ENCODE data around the gene OR52E1. TPM values are rescaled to one million over a fixed set of nuclear protein-coding genes. Genes with fewer than 3 reads are reported as not detected.

The OR52E1 gene
- total RNA-seq, 3 donors from 2014 or later: not detected

- DNase-seq (no peak), ATAC-seq (no peak)
- no peaks in the 10 kb centered on the region for H3K9me3 Mint-ChIP-seq
- H3K36me3 Mint-ChIP-seq (ENCODE audit: insufficient read depth): no peaks in the 10 kb centered on the region
- no peaks in the 10 kb centered on the region for H3K4me1 Mint-ChIP-seq (ENCODE audit: low read depth)
- H3K4me3 Mint-ChIP-seq: no peak overlapping the region
- no peaks in the 10 kb centered on the region for H3K27me3 Mint-ChIP-seq (ENCODE audit: low read depth)
Observed at GRCh38 chr11:5088556-5088955, 19.2 kb downstream of the OR52E1 start.

GRCh38 chr11:5090668-5091067 lies 21.3 kb downstream of the OR52E1 start:
- DNase-seq (no peak), ATAC-seq (no peak)
- no peaks in the 10 kb centered on the region for H3K9me3 Mint-ChIP-seq
- no peak overlapping the region for H3K4me3 Mint-ChIP-seq
- no peaks in the 10 kb centered on the region for H3K27me3 Mint-ChIP-seq (ENCODE audit: low read depth)
- no peaks in the 10 kb centered on the region for H3K36me3 Mint-ChIP-seq (ENCODE audit: insufficient read depth)
- H3K4me1 Mint-ChIP-seq (ENCODE audit: low read depth): no peaks in the 10 kb centered on the region

GRCh38 chr11:5092821-5093585 lies 23.6 kb downstream of the OR52E1 start:
- no peak for DNase-seq
- no peaks in the 10 kb centered on the region for H3K36me3 Mint-ChIP-seq (ENCODE audit: insufficient read depth)
- no peak overlapping the region for H3K4me3 Mint-ChIP-seq
- H3K27me3 Mint-ChIP-seq (ENCODE audit: low read depth): no peaks in the 10 kb centered on the region
- no peak for ATAC-seq
- H3K9me3 Mint-ChIP-seq: no peaks in the 10 kb centered on the region
- no peaks in the 10 kb centered on the region for H3K4me1 Mint-ChIP-seq (ENCODE audit: low read depth)

- Mint-ChIP-seq H3K9me3 (no peaks in the 10 kb centered on the region), H3K27me3 (ENCODE audit: low read depth) (peaks cover 3% of the 10 kb centered on the region)
Observed at GRCh38 chr11:5096011-5096410, 26.6 kb downstream of the OR52E1 start.

DNA sequence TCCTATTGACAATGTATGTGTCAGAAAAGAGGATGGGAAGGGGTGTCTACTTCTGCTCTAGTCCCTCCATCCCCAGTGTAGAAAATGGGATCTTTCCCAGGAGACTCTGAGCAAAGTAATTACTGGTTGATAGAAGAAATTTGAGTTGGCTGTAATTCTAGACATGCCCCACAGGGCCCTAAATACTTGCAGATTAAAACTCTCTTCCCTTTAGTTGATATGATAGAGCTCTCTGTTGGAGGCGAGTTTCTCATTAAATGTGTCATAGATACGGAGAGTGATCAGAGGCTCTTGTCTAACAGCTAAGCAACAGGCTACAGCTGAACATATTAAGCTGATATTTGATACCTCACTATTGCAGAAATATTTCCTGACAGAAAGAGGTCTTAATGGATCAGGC lies 32.9 kb downstream of the OR52E1 start:
- ATAC-seq (no peak), DNase-seq (no peak)
- no peaks in the 10 kb centered on the region for H3K4me1 Mint-ChIP-seq (ENCODE audit: low read depth)
- no peaks in the 10 kb centered on the region for H3K36me3 Mint-ChIP-seq (ENCODE audit: insufficient read depth)
- no peak overlapping the region for H3K4me3 Mint-ChIP-seq
- H3K27me3 Mint-ChIP-seq (ENCODE audit: low read depth): peaks cover 10% of the 10 kb centered on the region
- no peaks in the 10 kb centered on the region for H3K9me3 Mint-ChIP-seq

More at GRCh38 chr11:5096011-5096410, 26.6 kb downstream of the OR52E1 start:
- ATAC-seq (no peak), DNase-seq (no peak)
- Mint-ChIP-seq H3K4me3 (no peak overlapping the region), H3K4me1 (ENCODE audit: low read depth) (no peaks in the 10 kb centered on the region), H3K36me3 (ENCODE audit: insufficient read depth) (no peaks in the 10 kb centered on the region)

DNA sequence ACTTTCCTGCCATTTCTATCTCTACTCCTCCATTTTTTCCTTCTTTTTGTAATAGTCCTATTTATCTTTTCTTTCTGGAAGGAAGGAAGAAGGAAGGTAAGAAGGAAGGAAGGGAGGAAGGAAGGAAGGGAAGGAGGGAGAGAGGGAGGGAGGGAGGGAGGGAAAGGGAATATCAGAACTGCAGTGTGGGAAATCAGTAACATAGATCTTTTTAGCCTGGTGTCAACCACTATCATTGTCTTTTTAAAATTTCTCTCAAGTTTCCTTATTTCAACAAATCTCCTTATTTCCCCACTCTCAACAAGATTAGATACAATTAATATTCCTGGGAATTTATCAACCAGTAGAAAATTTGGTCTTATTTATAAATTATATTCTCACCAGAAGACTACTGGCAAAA lies 33.7 kb downstream of the OR52E1 start:
- Mint-ChIP-seq H3K9me3 (no peaks in the 10 kb centered on the region), H3K36me3 (ENCODE audit: insufficient read depth) (no peaks in the 10 kb centered on the region), H3K4me1 (ENCODE audit: low read depth) (no peaks in the 10 kb centered on the region), H3K27me3 (ENCODE audit: low read depth) (peaks cover 10% of the 10 kb centered on the region), H3K4me3 (no peak overlapping the region)
- DNase-seq: no peak
- no peak for ATAC-seq

DNA sequence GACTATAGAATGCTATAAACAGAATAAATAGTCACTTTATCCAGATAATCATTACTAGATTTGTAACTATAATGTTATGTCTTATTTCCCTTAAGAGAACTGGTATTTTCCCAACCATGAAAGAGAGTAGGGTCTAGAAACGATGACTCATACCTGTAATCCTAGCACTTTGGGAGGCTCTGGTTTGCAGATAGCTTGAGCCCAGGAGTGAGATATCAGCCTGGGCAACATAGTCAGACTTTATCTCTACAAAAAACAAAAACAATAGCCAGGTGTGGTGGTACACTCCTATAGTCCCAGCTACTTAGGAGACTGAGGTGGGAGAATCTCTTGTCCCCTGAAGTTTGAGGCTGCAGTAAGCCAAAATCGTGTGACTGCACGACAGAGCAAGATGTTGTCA lies 37.9 kb downstream of the OR52E1 start:
- ATAC-seq (no peak), DNase-seq (no peak)
- no peak overlapping the region for H3K4me3 Mint-ChIP-seq
- no peaks in the 10 kb centered on the region for H3K36me3 Mint-ChIP-seq (ENCODE audit: insufficient read depth)
- H3K9me3 Mint-ChIP-seq: no peaks in the 10 kb centered on the region
- H3K27me3 Mint-ChIP-seq (ENCODE audit: low read depth): peaks cover 7% of the 10 kb centered on the region
- H3K4me1 Mint-ChIP-seq (ENCODE audit: low read depth): no peaks in the 10 kb centered on the region

GRCh38 chr11:5115339-5115738 lies 46.0 kb downstream of the OR52E1 start:
- no peaks in the 10 kb centered on the region for H3K4me1 Mint-ChIP-seq (ENCODE audit: low read depth)
- no peaks in the 10 kb centered on the region for H3K9me3 Mint-ChIP-seq
- no peaks in the 10 kb centered on the region for H3K36me3 Mint-ChIP-seq (ENCODE audit: insufficient read depth)
- H3K4me3 Mint-ChIP-seq: no peak overlapping the region
- peaks cover 12% of the 10 kb centered on the region for H3K27me3 Mint-ChIP-seq (ENCODE audit: low read depth)
- DNase-seq (no peak), ATAC-seq (no peak)

DNA sequence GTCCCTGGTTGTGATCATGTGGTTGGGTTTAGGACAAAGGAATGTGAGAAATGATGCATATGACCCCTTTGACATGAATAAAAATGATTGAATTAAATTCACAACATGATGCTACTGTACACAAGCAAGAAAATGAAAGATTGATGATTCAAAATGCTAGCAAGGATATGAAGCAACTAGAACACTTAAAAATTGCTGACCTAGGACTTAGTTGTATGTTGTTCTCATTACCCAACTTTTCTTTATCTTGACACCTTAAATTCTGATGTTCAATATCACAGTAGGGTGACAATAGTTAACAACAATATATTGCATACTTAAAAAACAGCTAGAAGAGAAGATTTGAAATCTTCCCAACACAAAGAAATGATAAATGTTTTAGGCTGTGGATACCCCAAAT lies 48.2 kb downstream of the OR52E1 start:
- Mint-ChIP-seq H3K36me3 (ENCODE audit: insufficient read depth) (no peaks in the 10 kb centered on the region), H3K9me3 (no peaks in the 10 kb centered on the region), H3K4me3 (no peak overlapping the region), H3K4me1 (ENCODE audit: low read depth) (no peaks in the 10 kb centered on the region), H3K27me3 (ENCODE audit: low read depth) (peaks cover 11% of the 10 kb centered on the region)
- no peak for ATAC-seq
- no peak for DNase-seq

GRCh38 chr11:5118893-5119292 lies 49.5 kb downstream of the OR52E1 start:
- H3K4me1 Mint-ChIP-seq (ENCODE audit: low read depth): no peaks in the 10 kb centered on the region
- no peak for ATAC-seq

More at GRCh38 chr11:5118893-5119292, 49.5 kb downstream of the OR52E1 start:
- DNase-seq: no peak
- Mint-ChIP-seq H3K9me3 (no peaks in the 10 kb centered on the region), H3K36me3 (ENCODE audit: insufficient read depth) (no peaks in the 10 kb centered on the region), H3K4me3 (no peak overlapping the region), H3K27me3 (ENCODE audit: low read depth) (peaks cover 11% of the 10 kb centered on the region)

Other genes starting within 250 kb of the OR52E1 start
- gene OR51F2, start 248.3 kb upstream of the OR52E1 start, total RNA-seq: not detected
- gene OR51S1, start 220.4 kb upstream of the OR52E1 start, total RNA-seq: not detected
- not detected for gene OR51T1, start 187.7 kb upstream of the OR52E1 start, total RNA-seq
- not detected for gene OR51A7, start 165.8 kb upstream of the OR52E1 start, total RNA-seq
- not detected for gene OR51G2, start 150.2 kb upstream of the OR52E1 start, total RNA-seq
- not detected for gene OR51G1, start 145.2 kb upstream of the OR52E1 start, total RNA-seq
- gene OR51A4, start 122.0 kb upstream of the OR52E1 start, total RNA-seq: not detected
- gene OR51A2, start 113.9 kb upstream of the OR52E1 start, total RNA-seq: not detected
- gene OR51L1, start 74.7 kb upstream of the OR52E1 start, total RNA-seq: not detected
- gene OR52J3, start 23.0 kb upstream of the OR52E1 start, total RNA-seq: not detected
- gene OR52E2, start 9.9 kb upstream of the OR52E1 start, total RNA-seq: not detected
- not detected for gene OR52A5, start 68.8 kb downstream of the OR52E1 start, total RNA-seq
- not detected for gene OR52A1, start 85.2 kb downstream of the OR52E1 start, total RNA-seq
- not detected for gene OR51V1, start 131.1 kb downstream of the OR52E1 start, total RNA-seq
- gene HBB, start 157.5 kb downstream of the OR52E1 start, total RNA-seq: not detected
- under 1 TPM in 2 of 3 donors, not detected in 1; 0.46 to 0.51 TPM for gene HBD, start 164.9 kb downstream of the OR52E1 start, total RNA-seq
- gene HBG1, start 180.3 kb downstream of the OR52E1 start, total RNA-seq: 1 to 10 TPM; 1.0 to 2.4 (median 1.5) TPM
- 1 to 10 TPM; 5.7 to 7.5 (median 5.8) TPM for gene HBG2, start 185.2 kb downstream of the OR52E1 start, total RNA-seq
- gene HBE1, start 200.4 kb downstream of the OR52E1 start, total RNA-seq: 1 to 10 TPM; 1.3 to 2.3 (median 2.0) TPM
- not detected for gene OR51B4, start 232.4 kb downstream of the OR52E1 start, total RNA-seq